GM12878 (cell line): ENCODE results near the gene PTPRD. TPM values are rescaled to one million over a fixed set of nuclear protein-coding genes. Genes with fewer than 3 reads are reported as not detected.

ENCODE experiments used
- ATAC-seq: fragments of 200-7000 bp; cut with Tn5 transposase; 3 replicates; pipeline ENCODE4 v1.9.1; 2020; ENCODE audit warnings: mild to moderate bottlenecking, moderate library complexity
- BruUV-seq: library from RNA; stranded (reverse); fragments of 400-500 nt; replicated peaks from 2 replicates; lab custom pipeline; 2021; lab: Mats Ljungman, UMichigan
- CTCF ChIA-PET: fragments of 300-600 bp; sonication (Branson Sonifier 250); formaldehyde crosslinking; extraction: SDS; loops from one replicate; lab custom pipeline; 2021; ENCODE audit warnings: inconsistent platforms; lab: Yijun Ruan, JAX
- POLR2A ChIA-PET: fragments of 350-600 bp; formaldehyde crosslinking; extraction: SDS; loops from one replicate; lab custom pipeline; 2021; ENCODE audit warnings: inconsistent platforms; lab: Charles Lee
- RAD21 ChIA-PET: fragments of 300-600 bp; sonication (Branson Sonifier 250); formaldehyde crosslinking; loops from one replicate; lab custom pipeline; 2023; ENCODE audit warnings: antibody characterized with exemption; ENCODE audit not compliant: unreplicated experiment; lab: Charles Lee
- SMC1A ChIA-PET: fragments of 300-600 bp; sonication (Branson Sonifier 250); formaldehyde crosslinking; loops from one replicate; lab custom pipeline; 2023; ENCODE audit not compliant: unreplicated experiment, uncharacterized antibody; lab: Charles Lee
- DNase-seq: peaks from one replicate; pipeline ENCODE4 v3.0.0-alpha.2; 2011; ENCODE audit warnings: low read depth, low spot score
- FAIRE-seq: peaks from 3 replicates; lab custom pipeline; 2011; peaks lifted over from hg19 to GRCh38; lab: Jason Lieb, UNC
- H2AFZ ChIP-seq: 2 replicates; pipeline ENCODE4 v1.6.0; 2011; ENCODE audit warnings: low read depth, low read length, control low read depth; ENCODE audit not compliant: control insufficient read depth
- H3K27ac ChIP-seq: 2 replicates; pipeline ENCODE4 v1.5.1; 2011; ENCODE audit warnings: control low read depth; ENCODE audit not compliant: control insufficient read depth, insufficient read depth
- H3K27me3 ChIP-seq, 2 experiments: replicated peaks in 1 of 2; 2 replicates each; pipeline versions ENCODE4 v1.6.0 to v1.6.1; 2011; ENCODE audit warnings: low read length in 1 of 2; ENCODE audit not compliant: control insufficient read depth in 2 of 2, insufficient read depth in 2 of 2
- H3K36me3 ChIP-seq, 2 experiments: 2 replicates each; pipeline ENCODE4 v1.5.1; 2011; ENCODE audit warnings: low read length in 1 of 2; ENCODE audit not compliant: control insufficient read depth in 2 of 2, insufficient read depth in 2 of 2
- H3K4me1 ChIP-seq: 2 replicates; pipeline ENCODE4 v1.6.1; 2011; ENCODE audit warnings: mild to moderate bottlenecking, low read length, moderate library complexity, mixed read lengths; ENCODE audit not compliant: control insufficient read depth, insufficient read depth
- H3K4me2 ChIP-seq: 2 replicates; pipeline ENCODE4 v1.6.0; 2011; ENCODE audit warnings: control low read depth; ENCODE audit not compliant: control insufficient read depth, insufficient read depth
- H3K4me3 ChIP-seq: fragments of 200-600 bp; sonication (generic); 2 replicates; pipeline ENCODE4 v1.5.1; 2016
- H3K79me2 ChIP-seq: 2 replicates; pipeline ENCODE4 v1.6.0; 2011; ENCODE audit warnings: low read length; ENCODE audit not compliant: control insufficient read depth, insufficient read depth
- H3K9ac ChIP-seq: 2 replicates; pipeline ENCODE4 v1.8.0; 2011; ENCODE audit warnings: low read length, control low read depth, mixed read lengths; ENCODE audit not compliant: control insufficient read depth, insufficient read depth
- H3K9me3 ChIP-seq: replicated peaks from 3 replicates; pipeline ENCODE4 v1.5.1; 2011; ENCODE audit warnings: mild to moderate bottlenecking, low read length; ENCODE audit not compliant: control insufficient read depth, insufficient read depth
- H4K20me1 ChIP-seq: 2 replicates; pipeline ENCODE4 v1.6.0; 2011; ENCODE audit not compliant: control insufficient read depth, insufficient read depth
- BCL11A ChIP-seq: IDR thresholded peaks from 2 replicates; pipeline ENCODE4 v1.6.1; 2011; ENCODE audit warnings: low read depth, low read length
- CHD4 ChIP-seq: fragments of 200-600 bp; sonication (generic); IDR thresholded peaks from 2 replicates; pipeline ENCODE4 v1.6.1; 2016; ENCODE audit warnings: mild to moderate bottlenecking
- FOS ChIP-seq: IDR thresholded peaks from 3 replicates; pipeline ENCODE4 v1.6.1; 2011; ENCODE audit warnings: borderline replicate concordance; ENCODE audit not compliant: insufficient read length; ENCODE audit errors: extremely low read depth
- LARP7 ChIP-seq: fragments of 450-650 bp; IDR thresholded peaks from 2 replicates; pipeline ENCODE4 v1.6.1; 2017; ENCODE audit warnings: mild to moderate bottlenecking
- NBN ChIP-seq: fragments of 450-650 bp; IDR thresholded peaks from 2 replicates; pipeline ENCODE4 v1.6.1; 2016
- RAD51 ChIP-seq: fragments of 450-650 bp; IDR thresholded peaks from 2 replicates; pipeline ENCODE4 v1.6.1; 2016; ENCODE audit warnings: moderate library complexity, mild to moderate bottlenecking, inconsistent platforms
- TCF7 ChIP-seq: IDR thresholded peaks from 2 replicates; pipeline ENCODE4 v1.6.1; 2014; ENCODE audit warnings: antibody characterized with exemption, borderline replicate concordance
- ZSCAN29 ChIP-seq: fragments of 450-650 bp; IDR thresholded peaks from 2 replicates; pipeline ENCODE4 v1.6.1; 2017; ENCODE audit warnings: mild to moderate bottlenecking, moderate library complexity
- WGBS: methylation state at CpG from one replicate; pipeline ENCODE4 v1.1.6; 2016; ENCODE audit warnings: low lambda C conversion rate; ENCODE audit not compliant: insufficient replicate concordance, insufficient coverage; ENCODE audit errors: missing lambda C conversion rate; 5-methylcytosine and 5-hydroxymethylcytosine counted together
- in situ Hi-C: fragments of 300-500 bp; cut with MboI; formaldehyde crosslinking; loops from 9 replicates; pipeline ENCODE4 v1.14.3; 2018; ENCODE audit warnings: mixed read lengths
- intact Hi-C: fragments of 100-400 bp; cut with micrococcal nuclease; formaldehyde crosslinking; loops from one replicate; pipeline ENCODE4 v1.14.2; 2022; ENCODE audit not compliant: unreplicated experiment
- polyA plus RNA-seq, 11 experiments: library from polyadenylated mRNA; depleted of rRNA in 4 of 11; unstranded in 6 of 11; stranded (reverse) in 5 of 11; fragments of >200 nt; fragmentation: Nextera tagmentation in 4 of 11; fragmentation: Illumina TruSeq in 1 of 11; extraction: Ambion mirVana in 4 of 11; extraction: Trizol in 1 of 11; gene quantifications; 1 replicate in 1 of 11; 2 replicates in 10 of 11; pipeline versions ENCODE4 v1.2.1 to v1.2.3, GENCODE V29; 2011 to 2016; ENCODE audit warnings: inconsistent platforms in 2 of 11, missing spikeins in 2 of 11, low read depth in 1 of 11
- total RNA-seq, 4 experiments: library from RNA; depleted of rRNA in 3 of 4; stranded (reverse); fragments of >200 nt in 3 of 4; fragmentation: Illumina TruSeq in 1 of 4; extraction: Trizol in 1 of 4; gene quantifications; 2 replicates each; pipeline versions ENCODE4 v1.2.1 to v1.2.3, GENCODE V29; 2013 to 2021
- TF ChIP-seq, protein P1 (sequence below): IDR thresholded peaks from 2 replicates; pipeline ENCODE4 v1.6.1; 2011; ENCODE audit warnings: mild to moderate bottlenecking, low read depth, low read length, moderate library complexity; ENCODE audit not compliant: insufficient replicate concordance
- TF ChIP-seq, protein P2 (sequence below): fragments of 450-650 bp; IDR thresholded peaks from 2 replicates; pipeline ENCODE4 v1.6.1; 2017; ENCODE audit warnings: mild to moderate bottlenecking, moderate library complexity

PTPRD gene
- total and polyA plus RNA-seq, 10 of the 15 experiments (the other 5 are each of a cell fraction or from before 2014, with no cell fraction given): under 0.01 to 0.05 (median 0.01) TPM; not detected in 7

DNA sequence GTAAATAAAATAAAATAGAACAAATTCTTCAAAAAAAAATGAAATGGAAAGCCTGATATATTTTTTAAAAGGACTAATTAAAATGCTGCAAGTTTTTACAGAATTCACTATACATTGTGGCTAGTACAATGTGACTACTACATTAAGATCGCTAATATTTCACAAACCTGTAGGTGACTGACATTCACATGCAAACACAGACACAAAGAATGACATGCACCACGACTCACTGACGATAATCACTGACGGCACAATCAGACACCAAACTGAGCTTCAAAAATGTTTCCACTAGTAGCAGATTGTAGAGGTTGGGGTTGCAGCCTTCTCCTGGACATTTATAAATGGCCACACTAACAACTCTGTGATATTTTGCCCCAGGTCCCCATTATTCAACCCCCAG, 2175.5 kb downstream of the PTPRD start:
- no peak for DNase-seq
- no peak overlapping the region for H3K9ac ChIP-seq
- no peaks in the 10 kb centered on the region for H3K36me3 ChIP-seq
- TF ChIP-seq NBN: no peak
- TF ChIP-seq BCL11A: no peak
- TF ChIP-seq CHD4: no peak
- TF ChIP-seq, protein P1, sequence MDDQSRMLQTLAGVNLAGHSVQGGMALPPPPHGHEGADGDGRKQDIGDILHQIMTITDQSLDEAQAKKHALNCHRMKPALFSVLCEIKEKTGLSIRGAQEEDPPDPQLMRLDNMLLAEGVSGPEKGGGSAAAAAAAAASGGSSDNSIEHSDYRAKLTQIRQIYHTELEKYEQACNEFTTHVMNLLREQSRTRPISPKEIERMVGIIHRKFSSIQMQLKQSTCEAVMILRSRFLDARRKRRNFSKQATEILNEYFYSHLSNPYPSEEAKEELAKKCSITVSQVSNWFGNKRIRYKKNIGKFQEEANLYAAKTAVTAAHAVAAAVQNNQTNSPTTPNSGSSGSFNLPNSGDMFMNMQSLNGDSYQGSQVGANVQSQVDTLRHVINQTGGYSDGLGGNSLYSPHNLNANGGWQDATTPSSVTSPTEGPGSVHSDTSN: no peak
- TF ChIP-seq FOS: no peak
- no peak for TF ChIP-seq ZSCAN29
- TF ChIP-seq, protein P2, sequence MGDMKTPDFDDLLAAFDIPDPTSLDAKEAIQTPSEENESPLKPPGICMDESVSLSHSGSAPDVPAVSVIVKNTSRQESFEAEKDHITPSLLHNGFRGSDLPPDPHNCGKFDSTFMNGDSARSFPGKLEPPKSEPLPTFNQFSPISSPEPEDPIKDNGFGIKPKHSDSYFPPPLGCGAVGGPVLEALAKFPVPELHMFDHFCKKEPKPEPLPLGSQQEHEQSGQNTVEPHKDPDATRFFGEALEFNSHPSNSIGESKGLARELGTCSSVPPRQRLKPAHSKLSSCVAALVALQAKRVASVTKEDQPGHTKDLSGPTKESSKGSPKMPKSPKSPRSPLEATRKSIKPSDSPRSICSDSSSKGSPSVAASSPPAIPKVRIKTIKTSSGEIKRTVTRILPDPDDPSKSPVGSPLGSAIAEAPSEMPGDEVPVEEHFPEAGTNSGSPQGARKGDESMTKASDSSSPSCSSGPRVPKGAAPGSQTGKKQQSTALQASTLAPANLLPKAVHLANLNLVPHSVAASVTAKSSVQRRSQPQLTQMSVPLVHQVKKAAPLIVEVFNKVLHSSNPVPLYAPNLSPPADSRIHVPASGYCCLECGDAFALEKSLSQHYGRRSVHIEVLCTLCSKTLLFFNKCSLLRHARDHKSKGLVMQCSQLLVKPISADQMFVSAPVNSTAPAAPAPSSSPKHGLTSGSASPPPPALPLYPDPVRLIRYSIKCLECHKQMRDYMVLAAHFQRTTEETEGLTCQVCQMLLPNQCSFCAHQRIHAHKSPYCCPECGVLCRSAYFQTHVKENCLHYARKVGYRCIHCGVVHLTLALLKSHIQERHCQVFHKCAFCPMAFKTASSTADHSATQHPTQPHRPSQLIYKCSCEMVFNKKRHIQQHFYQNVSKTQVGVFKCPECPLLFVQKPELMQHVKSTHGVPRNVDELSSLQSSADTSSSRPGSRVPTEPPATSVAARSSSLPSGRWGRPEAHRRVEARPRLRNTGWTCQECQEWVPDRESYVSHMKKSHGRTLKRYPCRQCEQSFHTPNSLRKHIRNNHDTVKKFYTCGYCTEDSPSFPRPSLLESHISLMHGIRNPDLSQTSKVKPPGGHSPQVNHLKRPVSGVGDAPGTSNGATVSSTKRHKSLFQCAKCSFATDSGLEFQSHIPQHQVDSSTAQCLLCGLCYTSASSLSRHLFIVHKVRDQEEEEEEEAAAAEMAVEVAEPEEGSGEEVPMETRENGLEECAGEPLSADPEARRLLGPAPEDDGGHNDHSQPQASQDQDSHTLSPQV: no peak
- no peak for TF ChIP-seq TCF7
- no peak for TF ChIP-seq RAD51
- TF ChIP-seq LARP7: no peak
- TF ChIP-seq, all 136 proteins: peak for 0
- Histone ChIP-seq H4K20me1 (no peaks in the 10 kb centered on the region), H3K27me3 (no peaks in the 10 kb centered on the region), H2AFZ (no peak overlapping the region), H3K9me3 (no peaks in the 10 kb centered on the region), H3K4me1 (no peaks in the 10 kb centered on the region), H3K27ac (no peak overlapping the region), H3K4me2 (no peak overlapping the region), H3K4me3 (no peak overlapping the region), H3K79me2 (no peaks in the 10 kb centered on the region)
- in situ Hi-C loops (no loop called here), intact Hi-C loops (no loop called here)
- BruUV-seq: no TSS peak
- ChIA-PET RAD21 (no interaction called here), SMC1A (no interaction called here), POLR2A (no interaction called here), CTCF (no interaction called here)
- ATAC-seq (no peak), FAIRE-seq (no peak)
- 48% methylated on average over 4 of the region's 4 CpGs for WGBS
